ENCODE measurements around the gene CARD18. TPM values are rescaled to one million over a fixed set of nuclear protein-coding genes. Genes with fewer than 3 reads are reported as not detected.
A peak's percentile ranks its signal among the peaks of the same experiment; 100 is the strongest.
"Not testable (repeated sequence)": the region's sequence is repeated elsewhere in the genome, so short reads cannot be mapped to it uniquely, and the experiment has no call there.

CARD18 gene
- total RNA-seq, 1 donor from 2014 or later, result 0.26 TPM

GRCh38 chr11:105110688-105111030 is 28.9 kb downstream of the CARD18 start:
- Histone ChIP-seq H3K36me3 (ENCODE audit: control insufficient read depth, insufficient read depth, low read length) (no peaks in the 10 kb centered on the region), H3K4me3 (ENCODE audit: low read depth, low read length) (no peak overlapping the region), H3K27me3 (ENCODE audit: control insufficient read depth, insufficient read depth, low read length) (no peaks in the 10 kb centered on the region)
- FAIRE-seq (no peak), DNase-seq (ENCODE audit: low read depth) (no peak)
- no peak for TF ChIP-seq CTCF (IDR thresholded peaks at IDR 0.05; ENCODE audit: insufficient read depth, low read length, severe bottlenecking)

DNA sequence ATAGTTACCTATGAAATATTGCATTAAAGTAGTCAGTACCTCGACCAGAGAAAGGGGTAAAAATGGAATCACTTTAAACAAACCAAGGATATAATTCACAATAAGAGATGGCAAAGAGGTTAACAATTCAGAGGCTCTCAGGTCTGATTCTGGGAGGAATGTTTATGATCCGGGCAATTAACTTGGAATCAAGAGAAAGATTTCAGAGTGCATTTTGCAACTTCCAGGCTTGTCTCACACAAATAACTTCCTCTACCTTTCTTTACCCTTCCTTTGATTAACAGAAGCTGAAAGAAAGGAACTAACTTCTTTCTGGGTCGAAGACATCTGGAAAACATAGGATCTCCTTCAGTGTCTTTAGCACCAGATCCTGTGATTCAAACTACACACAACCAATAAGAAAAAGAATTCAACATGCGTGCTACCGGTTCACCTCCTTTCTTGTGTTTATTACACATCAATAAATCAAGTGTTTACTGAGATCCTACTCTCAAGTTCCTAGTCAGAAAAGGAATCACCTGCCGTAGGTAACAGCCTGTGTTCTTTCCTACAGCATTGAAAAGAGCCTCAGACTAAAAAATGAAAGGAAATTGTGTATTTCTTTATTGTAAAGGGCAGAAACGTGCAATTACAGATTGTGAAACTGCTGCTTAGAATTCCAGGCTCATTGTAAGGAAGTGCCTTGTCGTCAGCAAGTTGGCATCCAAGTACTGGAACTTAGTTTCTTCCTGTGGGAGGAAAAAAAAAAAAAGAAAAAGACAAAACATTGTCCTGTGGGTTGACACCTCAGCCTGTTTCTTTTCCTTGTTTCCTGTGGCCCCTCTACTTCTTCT is 29.5 kb downstream of the CARD18 start:
- TF ChIP-seq CTCF (IDR thresholded peaks at IDR 0.05; ENCODE audit: insufficient read depth, low read length, severe bottlenecking), result no peak
- no peaks in the 10 kb centered on the region for H3K27me3 ChIP-seq (ENCODE audit: control insufficient read depth, insufficient read depth, low read length)
- FAIRE-seq (no peak), DNase-seq (ENCODE audit: low read depth) (peak; percentile 33)
- H3K4me3 ChIP-seq (ENCODE audit: low read depth, low read length), result no peak overlapping the region
- H3K36me3 ChIP-seq (ENCODE audit: control insufficient read depth, insufficient read depth, low read length), result no peaks in the 10 kb centered on the region

- Histone ChIP-seq H3K36me3 (ENCODE audit: control insufficient read depth, insufficient read depth, low read length) (no peaks in the 10 kb centered on the region), H3K27me3 (ENCODE audit: control insufficient read depth, insufficient read depth, low read length) (no peaks in the 10 kb centered on the region), H3K4me3 (ENCODE audit: low read depth, low read length) (no peak overlapping the region)
- DNase-seq (ENCODE audit: low read depth), result no peak
- no peak for FAIRE-seq
- TF ChIP-seq CTCF (IDR thresholded peaks at IDR 0.05; ENCODE audit: insufficient read depth, low read length, severe bottlenecking), result no peak
Observed at GRCh38 chr11:105109321-105109720, 30.2 kb downstream of the CARD18 start.

DNA sequence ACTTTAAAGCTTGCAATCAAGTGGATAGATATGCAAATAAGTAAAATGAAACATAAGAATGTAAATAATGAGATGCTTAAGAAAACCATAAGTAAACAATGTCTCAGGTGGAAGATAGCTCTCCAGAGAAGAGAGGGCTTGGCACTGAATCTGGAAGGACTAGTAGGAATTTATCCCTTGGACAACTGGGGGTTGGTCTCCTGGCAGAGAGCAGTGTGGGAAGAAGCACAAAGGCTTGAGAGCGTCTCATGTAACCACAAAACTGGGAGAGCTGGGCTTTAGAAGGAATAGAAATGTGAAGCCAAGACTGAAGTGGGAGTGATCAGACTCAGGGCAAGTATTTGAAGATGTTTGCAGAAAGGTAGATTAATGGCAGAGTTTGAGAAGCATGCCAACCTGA is 31.3 kb downstream of the CARD18 start:
- Histone ChIP-seq H3K4me3 (ENCODE audit: low read depth, low read length) (no peak overlapping the region), H3K36me3 (ENCODE audit: control insufficient read depth, insufficient read depth, low read length) (no peaks in the 10 kb centered on the region)
- TF ChIP-seq CTCF (IDR thresholded peaks at IDR 0.05; ENCODE audit: insufficient read depth, low read length, severe bottlenecking), result no peak

DNA sequence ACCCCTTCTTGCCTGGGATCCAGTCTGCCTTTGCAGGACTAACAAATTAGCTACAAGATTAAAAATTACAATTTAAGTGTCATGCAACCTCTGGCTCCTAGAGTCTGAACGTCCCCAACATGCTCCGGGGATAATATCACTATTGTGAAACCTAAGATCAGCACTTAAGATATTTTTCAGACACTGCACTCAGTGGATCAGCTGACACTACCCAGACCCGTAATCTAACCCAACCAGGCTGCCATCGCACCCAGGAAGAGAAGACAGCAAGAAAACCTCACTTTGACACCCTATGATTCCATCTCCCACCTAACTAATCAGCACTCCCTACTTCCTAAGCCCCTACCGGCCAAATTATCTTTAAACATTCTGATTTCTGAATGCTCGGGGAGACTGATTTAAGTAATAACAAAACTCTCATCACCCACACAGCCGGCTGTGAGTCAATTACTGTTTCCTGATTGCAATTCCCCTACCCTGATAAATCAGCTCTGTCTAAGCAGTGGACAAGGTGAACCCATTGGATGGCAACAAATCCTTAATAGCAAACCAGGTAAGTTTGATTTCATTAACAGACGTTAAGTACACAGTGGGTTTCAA is 32.2 kb downstream of the CARD18 start:
- H3K36me3 ChIP-seq (ENCODE audit: control insufficient read depth, insufficient read depth, low read length); DNase-seq (ENCODE audit: low read depth); H3K4me3 ChIP-seq (ENCODE audit: low read depth, low read length); H3K27me3 ChIP-seq (ENCODE audit: control insufficient read depth, insufficient read depth, low read length): not testable (repeated sequence)
- FAIRE-seq, result peak; percentile 83

More for the DNA sequence above, 31.3 kb downstream of the CARD18 start:
- no peak for DNase-seq (ENCODE audit: low read depth)
- H3K27me3 ChIP-seq (ENCODE audit: control insufficient read depth, insufficient read depth, low read length), result no peaks in the 10 kb centered on the region
- no peak for FAIRE-seq

DNA sequence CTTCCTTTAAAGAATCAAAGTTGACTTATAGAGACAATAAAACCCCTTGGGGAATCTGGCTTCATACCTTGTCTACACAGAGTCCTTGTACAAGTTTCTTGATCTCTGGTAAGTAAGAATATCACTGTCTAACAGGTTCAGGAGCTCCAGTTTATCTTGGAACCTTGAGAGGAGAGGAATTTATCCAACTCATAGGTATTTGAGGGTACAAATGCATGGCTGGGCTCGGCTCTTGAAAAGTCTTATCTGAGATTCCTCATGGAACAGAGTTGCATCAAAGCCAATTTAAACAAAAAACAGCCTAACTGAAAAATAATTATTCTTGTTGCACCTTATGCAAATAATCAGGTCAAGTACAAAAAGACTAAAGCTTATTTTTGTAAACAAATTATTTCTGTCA is 33.4 kb downstream of the CARD18 start:
- FAIRE-seq (no peak), DNase-seq (ENCODE audit: low read depth) (no peak)
- Histone ChIP-seq H3K4me3 (ENCODE audit: low read depth, low read length) (no peak overlapping the region), H3K27me3 (ENCODE audit: control insufficient read depth, insufficient read depth, low read length) (no peaks in the 10 kb centered on the region), H3K36me3 (ENCODE audit: control insufficient read depth, insufficient read depth, low read length) (no peaks in the 10 kb centered on the region)
- no peak for TF ChIP-seq CTCF (IDR thresholded peaks at IDR 0.05; ENCODE audit: insufficient read depth, low read length, severe bottlenecking)
